GM21528 (cell line): ENCODE measurements around the gene COX4I2.
"Not testable (repeated sequence)": the region's sequence is repeated elsewhere in the genome, so short reads cannot be mapped to it uniquely, and the experiment has no call there.

ENCODE experiments used
- ATAC-seq: cut with Tn5 transposase; IDR thresholded peaks from one replicate; pipeline ENCODE4 v1.9.1; 2021; ENCODE audit warnings: mild to moderate bottlenecking, moderate library complexity; ENCODE audit not compliant: unreplicated experiment, low FRiP score

Gene COX4I2

GRCh38 chr20:31606804-31607639 is 30.7 kb upstream of the COX4I2 start:
- ATAC-seq: no peak

- no peak for ATAC-seq
These were observed 30.0 kb upstream of the COX4I2 start for GRCh38 chr20:31607640-31608250.

GRCh38 chr20:31608251-31608945 is 29.3 kb upstream of the COX4I2 start:
- ATAC-seq: no peak

DNA sequence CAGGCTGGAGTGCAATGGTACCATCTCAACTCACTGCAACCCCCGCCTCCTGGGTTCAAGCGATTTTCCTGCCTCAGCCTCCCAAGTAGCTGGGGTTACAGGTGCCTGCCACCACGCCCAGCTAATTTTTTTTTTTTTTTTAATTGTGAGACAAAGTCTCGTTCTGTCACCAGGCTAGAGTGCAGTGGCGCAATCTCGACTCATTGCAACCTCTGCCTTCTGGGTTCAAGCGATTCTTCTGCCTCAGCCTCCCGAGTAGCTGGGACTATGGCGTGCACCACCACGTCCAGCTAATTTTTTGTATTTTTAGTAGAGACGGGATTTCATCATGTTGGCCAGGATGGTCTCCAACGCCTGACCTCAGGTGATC is 25.5 kb upstream of the COX4I2 start:
- not testable (repeated sequence) for ATAC-seq

DNA sequence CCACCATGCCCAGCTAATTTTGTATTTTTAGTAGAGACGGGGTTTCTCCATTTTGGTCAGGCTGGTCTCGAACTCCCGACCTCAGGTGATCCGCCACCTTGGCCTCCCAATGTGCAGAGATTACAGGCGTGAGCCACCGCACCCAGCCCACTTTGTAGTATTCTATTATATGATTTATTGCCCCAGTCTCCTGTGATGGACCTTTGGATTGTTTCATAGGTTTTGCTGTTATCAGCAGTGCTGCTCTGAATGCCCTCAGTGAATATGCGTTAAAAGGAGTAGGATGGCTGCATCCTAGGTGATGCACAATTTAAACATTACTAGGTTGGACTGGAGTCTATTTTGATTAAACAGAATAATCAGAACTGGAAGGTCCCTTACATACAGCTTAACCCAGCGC is 22.3 kb upstream of the COX4I2 start:
- ATAC-seq: no peak

GRCh38 chr20:31617432-31618104 is 20.1 kb upstream of the COX4I2 start:
- ATAC-seq: no peak

DNA sequence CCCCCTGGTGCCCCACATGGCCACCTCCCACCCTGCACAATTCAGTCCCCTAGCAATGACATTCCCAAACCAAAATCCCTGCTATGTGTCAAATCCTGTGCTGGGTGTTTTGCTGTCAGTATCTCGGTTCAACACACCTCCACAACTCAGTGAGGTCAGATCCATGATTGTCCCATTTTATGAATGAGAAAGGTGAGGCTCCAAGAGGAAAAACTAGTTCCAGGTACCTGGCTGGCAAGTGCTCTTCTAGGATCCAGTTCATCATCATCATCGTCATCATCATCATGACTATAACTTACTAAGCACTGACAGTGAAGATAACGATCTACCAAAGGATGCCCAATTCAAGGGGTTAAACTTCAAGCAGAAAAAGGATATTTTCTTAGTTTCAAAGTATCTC is 17.5 kb upstream of the COX4I2 start:
- ATAC-seq: no peak

DNA sequence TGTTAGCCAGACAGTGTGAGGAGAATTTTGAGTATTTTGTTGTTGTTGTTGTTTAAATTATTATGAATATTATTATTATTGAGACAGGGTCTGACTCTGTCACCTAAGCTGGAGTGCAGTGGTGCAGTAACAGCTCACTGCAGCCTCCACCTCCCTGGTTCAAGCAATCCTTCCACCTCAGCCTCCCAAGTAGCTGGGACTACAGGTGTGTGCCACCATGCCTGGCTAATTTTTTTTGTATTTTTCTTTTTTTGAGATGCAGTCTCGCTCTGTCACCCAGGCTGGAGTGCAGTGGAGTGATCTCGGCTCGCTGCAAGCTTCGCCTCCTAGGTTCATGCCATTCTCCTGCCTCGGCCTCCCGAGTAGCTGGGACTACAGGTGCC is 14.6 kb upstream of the COX4I2 start:
- not testable (repeated sequence) for ATAC-seq

DNA sequence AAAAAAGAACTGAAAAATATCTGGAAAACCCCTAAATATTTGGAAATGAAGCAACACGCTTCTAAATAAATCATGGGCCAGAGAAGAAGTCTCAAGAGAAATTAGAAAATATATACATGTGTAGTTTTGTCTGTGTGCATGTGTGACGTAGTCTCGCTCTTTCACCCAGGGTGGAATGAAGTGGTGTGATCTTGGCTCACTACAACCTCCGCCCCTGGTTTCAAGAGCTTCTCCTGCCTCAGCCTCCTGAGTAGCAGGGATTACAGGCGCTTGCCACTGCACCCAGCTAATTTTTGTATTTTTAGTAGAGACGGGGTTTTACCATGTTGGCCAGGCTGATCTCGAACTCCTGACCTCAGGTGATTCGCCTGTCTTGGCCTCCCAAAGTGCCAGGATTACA is 11.2 kb upstream of the COX4I2 start:
- not testable (repeated sequence) for ATAC-seq

DNA sequence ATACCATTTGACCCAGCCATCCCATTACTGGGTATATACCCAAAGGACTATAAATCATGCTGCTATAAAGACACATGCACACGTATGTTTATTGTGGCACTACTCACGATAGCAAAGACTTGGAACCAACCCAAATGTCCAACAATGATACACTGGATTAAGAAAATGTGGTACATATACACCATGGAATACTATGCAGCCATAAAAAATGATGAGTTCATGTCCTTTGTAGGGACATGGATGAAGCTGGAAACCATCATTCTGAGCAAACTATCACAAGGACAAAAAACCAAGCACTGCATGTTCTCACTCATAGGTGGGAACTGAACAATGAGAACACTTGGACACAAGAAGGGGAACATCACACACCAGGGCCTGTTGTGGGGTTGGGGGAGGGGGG is 9.7 kb upstream of the COX4I2 start:
- ATAC-seq: not testable (repeated sequence)

GRCh38 chr20:31630187-31630790 is 7.4 kb upstream of the COX4I2 start:
- ATAC-seq: no peak

- ATAC-seq: no peak
These were observed 5.0 kb upstream of the COX4I2 start for GRCh38 chr20:31632548-31633338.

DNA sequence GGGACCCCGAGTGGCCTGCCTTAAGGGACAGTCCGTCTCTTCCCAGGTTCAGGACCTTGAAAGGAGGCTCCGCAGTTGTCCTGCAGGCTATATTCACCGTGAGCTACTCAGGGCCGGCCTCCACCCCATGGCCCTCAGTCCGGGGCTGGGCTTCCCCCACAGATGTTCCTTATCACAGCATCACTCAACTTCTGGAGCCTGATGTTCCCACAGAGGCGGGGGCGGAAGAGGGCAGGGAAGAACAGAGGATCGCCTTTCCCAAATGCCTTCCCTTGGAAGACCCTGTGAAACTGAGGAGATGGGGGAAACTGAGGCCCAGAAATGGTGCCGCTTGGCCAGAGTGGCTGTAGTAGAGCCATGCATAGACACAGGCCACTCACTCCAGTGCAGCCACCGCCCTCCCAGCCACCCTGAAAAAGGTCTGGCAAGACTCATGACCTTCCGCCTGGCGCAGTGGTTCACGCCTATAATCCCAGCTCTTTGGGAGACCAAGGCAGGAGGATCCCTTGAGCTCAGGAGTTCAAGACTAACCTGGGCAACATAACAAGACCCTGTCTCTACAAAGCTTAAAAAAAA is 4.3 kb upstream of the COX4I2 start:
- ATAC-seq: no peak

- ATAC-seq: no peak
These were observed 605 bp downstream of the COX4I2 start for GRCh38 chr20:31638317-31638716.

DNA sequence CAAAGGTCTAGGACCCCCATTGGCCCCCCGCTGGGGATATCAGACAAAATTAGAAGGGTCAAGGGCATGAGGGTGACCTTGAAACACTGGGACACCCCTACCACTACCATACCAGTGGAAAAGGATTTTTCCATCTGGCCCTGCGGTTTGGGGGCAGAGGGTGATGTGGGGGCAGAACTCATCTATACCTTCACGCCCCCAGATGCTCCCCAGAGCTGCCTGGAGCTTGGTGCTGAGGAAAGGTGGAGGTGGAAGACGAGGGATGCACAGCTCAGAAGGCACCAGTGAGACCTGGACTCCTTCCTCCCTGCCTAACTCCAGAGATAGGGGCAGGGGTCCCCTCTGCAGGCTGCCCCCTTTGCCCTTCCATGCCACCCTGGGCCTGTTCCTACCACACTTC is 1.1 kb downstream of the COX4I2 start:
- ATAC-seq: no peak

DNA sequence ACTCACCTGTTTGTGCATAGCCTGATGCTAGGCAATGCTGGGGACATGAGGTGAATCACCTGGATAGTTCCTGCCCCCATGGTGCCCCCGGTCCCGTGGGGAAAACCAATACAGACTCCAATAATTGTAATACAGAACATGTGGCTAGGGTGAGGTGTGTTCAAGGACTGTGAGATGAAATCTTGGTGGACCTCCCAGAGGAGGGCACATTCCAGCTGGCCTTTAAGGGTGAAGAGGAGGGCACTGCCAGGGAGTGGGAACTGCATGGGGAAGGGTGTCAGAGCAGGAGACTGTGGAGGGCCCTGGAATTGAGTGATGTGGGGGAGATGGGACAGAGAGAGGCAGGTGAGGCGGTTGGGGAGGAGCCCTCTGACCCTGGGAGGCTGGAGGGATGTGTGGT is 2.5 kb downstream of the COX4I2 start:
- ATAC-seq: no peak

GRCh38 chr20:31641391-31641790 is 3.7 kb downstream of the COX4I2 start:
- ATAC-seq: no peak

GRCh38 chr20:31642837-31643236 is 5.1 kb downstream of the COX4I2 start:
- no peak for ATAC-seq

GRCh38 chr20:31643522-31643921 is 5.8 kb downstream of the COX4I2 start:
- ATAC-seq: no peak

- ATAC-seq: no peak
These were observed 7.0 kb downstream of the COX4I2 start for GRCh38 chr20:31644701-31645100.
